Astrocyte (in vitro differentiated cells and primary cell): Measurements from ENCODE around the gene ZFAND5. TPM values are rescaled to one million over a fixed set of nuclear protein-coding genes. Genes with fewer than 3 reads are reported as not detected.

Experiments used
- DNase-seq: peaks from one replicate; pipeline ENCODE4 v3.0.0-alpha.2; 2010; ENCODE audit warnings: low read depth
- FAIRE-seq: peaks from 2 replicates; lab custom pipeline; 2011; peaks lifted over from hg19 to GRCh38; lab: Jason Lieb, UNC
- H2AFZ ChIP-seq: 2 replicates; pipeline ENCODE4 v1.6.0; 2012; ENCODE audit warnings: low read depth, low read length, inconsistent platforms
- H3K27ac ChIP-seq: 2 replicates; pipeline ENCODE4 v1.5.1; 2011; ENCODE audit warnings: low read depth, low read length, inconsistent platforms
- H3K27me3 ChIP-seq: 2 replicates; pipeline ENCODE4 v1.6.0; 2011; ENCODE audit warnings: low read length, inconsistent platforms; ENCODE audit not compliant: insufficient read depth
- H3K36me3 ChIP-seq: 2 replicates; pipeline ENCODE4 v1.5.1; 2011; ENCODE audit warnings: low read length, inconsistent platforms; ENCODE audit not compliant: insufficient read depth
- H3K4me1 ChIP-seq: 2 replicates; pipeline ENCODE4 v1.5.1; 2011; ENCODE audit warnings: low read length, inconsistent platforms; ENCODE audit not compliant: insufficient read depth
- H3K4me2 ChIP-seq: 2 replicates; pipeline ENCODE4 v1.6.0; 2012; ENCODE audit warnings: low read length, inconsistent platforms
- H3K4me3 ChIP-seq: 2 replicates; pipeline ENCODE4 v1.5.1; 2011; ENCODE audit warnings: low read depth, mild to moderate bottlenecking, low read length, inconsistent platforms; ENCODE audit not compliant: insufficient read depth
- H3K79me2 ChIP-seq: 2 replicates; pipeline ENCODE4 v1.6.0; 2012; ENCODE audit warnings: mild to moderate bottlenecking, low read length, inconsistent platforms; ENCODE audit not compliant: insufficient read depth
- H3K9ac ChIP-seq: 2 replicates; pipeline ENCODE4 v1.6.0; 2012; ENCODE audit warnings: mild to moderate bottlenecking, low read length, inconsistent platforms
- H3K9me3 ChIP-seq: 2 replicates; pipeline ENCODE4 v1.5.1; 2012; ENCODE audit warnings: low read depth, mild to moderate bottlenecking, low read length, inconsistent platforms; ENCODE audit not compliant: insufficient read depth
- H4K20me1 ChIP-seq: 2 replicates; pipeline ENCODE4 v1.6.0; 2012; ENCODE audit warnings: low read length, inconsistent platforms; ENCODE audit not compliant: insufficient read depth
- H3K27ac Mint-ChIP-seq: one replicate; pipeline ENCODE4 v1.8.0; 2021; ENCODE audit warnings: mild to moderate bottlenecking, mixed read lengths; ENCODE audit not compliant: unreplicated experiment
- H3K27me3 Mint-ChIP-seq: one replicate; pipeline ENCODE4 v1.8.0; 2021; ENCODE audit warnings: low read depth, mixed read lengths; ENCODE audit not compliant: unreplicated experiment
- H3K36me3 Mint-ChIP-seq: one replicate; pipeline ENCODE4 v1.8.0; 2021; ENCODE audit warnings: low read depth, mixed read lengths; ENCODE audit not compliant: unreplicated experiment
- H3K4me1 Mint-ChIP-seq: one replicate; pipeline ENCODE4 v1.8.0; 2021; ENCODE audit warnings: low read depth, mixed read lengths; ENCODE audit not compliant: unreplicated experiment
- H3K4me3 Mint-ChIP-seq: one replicate; pipeline ENCODE4 v1.8.0; 2021; ENCODE audit warnings: mild to moderate bottlenecking, moderate library complexity, mixed read lengths; ENCODE audit not compliant: unreplicated experiment
- H3K9me3 Mint-ChIP-seq: one replicate; pipeline ENCODE4 v1.8.0; 2021; ENCODE audit warnings: mild to moderate bottlenecking, mixed read lengths; ENCODE audit not compliant: unreplicated experiment
- EZH2 ChIP-seq: IDR thresholded peaks from 2 replicates; pipeline ENCODE4 v1.6.1; 2012; ENCODE audit warnings: mild to moderate bottlenecking, low read length, inconsistent platforms; ENCODE audit not compliant: insufficient read depth
- total RNA-seq: library from RNA; stranded (reverse); gene quantifications from 2 replicates; pipeline ENCODE4 v1.2.1, GENCODE V29; 2021
- TF ChIP-seq, protein P1 (sequence below): IDR thresholded peaks from 2 replicates; pipeline ENCODE4 v1.5.1; 2011; ENCODE audit warnings: low read depth, mild to moderate bottlenecking, inconsistent platforms, low read length, moderate library complexity; ENCODE audit not compliant: insufficient read depth

The ZFAND5 gene
- total RNA-seq, 1 donor from 2014 or later, result 181 TPM

DNA sequence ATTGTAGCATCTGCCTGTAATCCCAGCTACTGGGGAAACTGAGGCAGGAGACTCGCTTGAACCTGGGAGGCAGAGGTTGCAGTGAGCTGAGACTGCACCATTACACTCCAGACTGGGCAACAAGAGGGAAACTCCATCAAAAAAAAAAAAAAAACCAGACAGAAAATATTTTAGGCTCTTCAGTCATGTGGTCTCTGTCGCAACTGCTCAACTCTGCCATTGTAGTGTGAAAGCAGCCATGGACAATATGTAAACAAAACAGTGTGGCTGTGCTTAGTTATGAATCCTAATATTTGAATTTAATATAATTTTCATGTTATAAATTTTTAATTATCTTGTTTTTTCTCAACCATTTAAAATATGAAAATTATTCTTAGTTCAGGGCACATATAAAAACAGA, 38.4 kb downstream of the ZFAND5 start:
- H3K4me2 ChIP-seq, result no peak overlapping the region
- no peak for FAIRE-seq
- no peak overlapping the region for H3K27ac Mint-ChIP-seq

DNA sequence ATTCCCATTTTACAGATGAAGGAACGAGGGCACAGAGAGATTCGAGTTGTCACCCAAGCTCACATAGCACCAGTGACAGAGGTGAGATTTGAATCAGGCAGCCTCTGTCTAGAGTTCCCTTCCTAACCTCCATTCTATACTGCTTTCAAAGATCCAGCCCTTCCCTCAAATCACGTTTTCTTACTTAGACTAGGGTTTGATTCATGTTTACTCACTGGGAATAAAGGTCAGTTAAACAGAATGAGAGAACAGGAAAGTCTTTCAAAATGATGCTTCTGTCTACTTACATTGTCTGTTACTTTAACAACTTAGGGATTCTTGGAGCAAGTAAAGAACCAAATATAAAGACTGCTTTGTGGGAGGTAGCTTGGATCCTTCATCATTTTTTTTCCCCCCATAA, 40.0 kb downstream of the ZFAND5 start:
- Histone ChIP-seq H3K4me3 (no peak overlapping the region), H3K36me3 (no peaks in the 10 kb centered on the region), H3K27me3 (no peaks in the 10 kb centered on the region), H3K9me3 (no peaks in the 10 kb centered on the region), H3K27ac (no peak overlapping the region), H2AFZ (no peak overlapping the region), H3K4me2 (no peak overlapping the region), H4K20me1 (no peaks in the 10 kb centered on the region), H3K79me2 (no peaks in the 10 kb centered on the region), H3K4me1 (no peaks in the 10 kb centered on the region), H3K9ac (no peak overlapping the region)
- Mint-ChIP-seq H3K4me1 (peaks cover 2% of the 10 kb centered on the region), H3K9me3 (peaks cover 8% of the 10 kb centered on the region), H3K27ac (no peak overlapping the region), H3K36me3 (no peaks in the 10 kb centered on the region), H3K4me3 (no peak overlapping the region), H3K27me3 (no peaks in the 10 kb centered on the region)
- no peak for FAIRE-seq
- DNase-seq, result no peak
- TF ChIP-seq EZH2, result no peak
- TF ChIP-seq, protein P1, sequence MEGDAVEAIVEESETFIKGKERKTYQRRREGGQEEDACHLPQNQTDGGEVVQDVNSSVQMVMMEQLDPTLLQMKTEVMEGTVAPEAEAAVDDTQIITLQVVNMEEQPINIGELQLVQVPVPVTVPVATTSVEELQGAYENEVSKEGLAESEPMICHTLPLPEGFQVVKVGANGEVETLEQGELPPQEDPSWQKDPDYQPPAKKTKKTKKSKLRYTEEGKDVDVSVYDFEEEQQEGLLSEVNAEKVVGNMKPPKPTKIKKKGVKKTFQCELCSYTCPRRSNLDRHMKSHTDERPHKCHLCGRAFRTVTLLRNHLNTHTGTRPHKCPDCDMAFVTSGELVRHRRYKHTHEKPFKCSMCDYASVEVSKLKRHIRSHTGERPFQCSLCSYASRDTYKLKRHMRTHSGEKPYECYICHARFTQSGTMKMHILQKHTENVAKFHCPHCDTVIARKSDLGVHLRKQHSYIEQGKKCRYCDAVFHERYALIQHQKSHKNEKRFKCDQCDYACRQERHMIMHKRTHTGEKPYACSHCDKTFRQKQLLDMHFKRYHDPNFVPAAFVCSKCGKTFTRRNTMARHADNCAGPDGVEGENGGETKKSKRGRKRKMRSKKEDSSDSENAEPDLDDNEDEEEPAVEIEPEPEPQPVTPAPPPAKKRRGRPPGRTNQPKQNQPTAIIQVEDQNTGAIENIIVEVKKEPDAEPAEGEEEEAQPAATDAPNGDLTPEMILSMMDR, result no peak

More for the DNA sequence above, 38.4 kb downstream of the ZFAND5 start:
- Mint-ChIP-seq H3K9me3 (peaks cover 8% of the 10 kb centered on the region), H3K4me3 (no peak overlapping the region), H3K27me3 (no peaks in the 10 kb centered on the region), H3K36me3 (no peaks in the 10 kb centered on the region), H3K4me1 (peaks cover 2% of the 10 kb centered on the region)
- Histone ChIP-seq H3K9me3 (no peaks in the 10 kb centered on the region), H3K79me2 (no peaks in the 10 kb centered on the region), H3K9ac (no peak overlapping the region), H3K36me3 (no peaks in the 10 kb centered on the region), H3K27me3 (no peaks in the 10 kb centered on the region), H3K4me1 (no peaks in the 10 kb centered on the region), H4K20me1 (no peaks in the 10 kb centered on the region), H2AFZ (no peak overlapping the region), H3K27ac (no peak overlapping the region), H3K4me3 (no peak overlapping the region)
- no peak for DNase-seq
- TF ChIP-seq, protein P1, result no peak
- no peak for TF ChIP-seq EZH2

DNA sequence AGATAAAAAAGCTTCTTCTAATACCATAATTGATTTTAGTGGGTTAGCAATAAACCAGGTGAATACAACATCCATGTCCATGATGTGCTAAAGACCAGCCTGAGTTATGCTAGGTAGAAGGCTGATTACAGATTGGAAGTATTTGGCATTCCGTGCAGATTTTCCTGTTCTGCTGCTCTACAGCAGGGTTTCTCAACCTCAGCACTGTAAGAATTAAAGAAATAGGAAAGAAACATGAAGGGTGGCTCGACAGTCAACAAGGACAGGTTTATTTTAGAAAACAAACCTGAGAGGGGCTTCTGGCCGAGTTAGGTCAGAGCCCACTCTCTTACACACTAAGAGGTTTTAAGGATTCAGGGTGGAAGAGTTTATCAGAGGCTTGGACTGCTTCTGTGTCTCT, 42.3 kb downstream of the ZFAND5 start:
- H3K4me1 ChIP-seq, result no peaks in the 10 kb centered on the region
- H3K4me2 ChIP-seq, result no peak overlapping the region
- TF ChIP-seq EZH2, result no peak
- TF ChIP-seq, protein P1, result no peak
- no peaks in the 10 kb centered on the region for H3K27me3 ChIP-seq
- no peak for DNase-seq
- no peaks in the 10 kb centered on the region for H3K9me3 ChIP-seq
- H3K27ac ChIP-seq, result no peak overlapping the region
- H3K36me3 Mint-ChIP-seq, result no peaks in the 10 kb centered on the region
- no peak overlapping the region for H3K9ac ChIP-seq
- H3K9me3 Mint-ChIP-seq, result peaks cover 8% of the 10 kb centered on the region
- no peaks in the 10 kb centered on the region for H3K27me3 Mint-ChIP-seq
- H4K20me1 ChIP-seq, result no peaks in the 10 kb centered on the region
- no peak overlapping the region for H3K4me3 Mint-ChIP-seq
- no peak overlapping the region for H3K4me3 ChIP-seq
- FAIRE-seq, result no peak
- no peak overlapping the region for H3K27ac Mint-ChIP-seq
- no peak overlapping the region for H2AFZ ChIP-seq
- no peaks in the 10 kb centered on the region for H3K36me3 ChIP-seq
- H3K79me2 ChIP-seq, result no peaks in the 10 kb centered on the region
- H3K4me1 Mint-ChIP-seq, result peaks cover 2% of the 10 kb centered on the region
